Suprapubic skin (tissue), 4 donors: ENCODE measurements around the gene S100A5. TPM values are rescaled to one million over a fixed set of nuclear protein-coding genes. Genes with fewer than 3 reads are reported as not detected.
A peak's percentile ranks its signal among the peaks of the same experiment; 100 is the strongest.

Experiments used
- DNase-seq, 2 donors: peaks; one replicate each; pipeline ENCODE4 v3.0.0-alpha.2; 2019; ENCODE audit warnings: low spot score in 2 of 2
- H3K27ac ChIP-seq: fragments of 200-600 bp; sonication (generic); one replicate; pipeline ENCODE4 v1.5.1; 2019
- H3K27me3 ChIP-seq: fragments of 200-600 bp; sonication (generic); one replicate; pipeline ENCODE4 v1.5.1; 2019
- H3K36me3 ChIP-seq: fragments of 200-600 bp; sonication (generic); one replicate; pipeline ENCODE4 v1.5.1; 2019
- H3K4me1 ChIP-seq: fragments of 200-600 bp; sonication (generic); one replicate; pipeline ENCODE4 v1.5.1; 2019
- H3K4me3 ChIP-seq: fragments of 200-600 bp; sonication (generic); one replicate; pipeline ENCODE4 v1.5.1; 2019; ENCODE audit warnings: mild to moderate bottlenecking
- H3K9me3 ChIP-seq: fragments of 200-600 bp; sonication (generic); one replicate; pipeline ENCODE4 v1.5.1; 2019
- EP300 ChIP-seq: sonication (generic); formaldehyde crosslinking; IDR thresholded peaks from one replicate; pipeline ENCODE4 v1.6.1; 2017; ENCODE audit warnings: antibody characterized with exemption
- POLR2A ChIP-seq, 2 donors: fragments of 450-650 bp; IDR thresholded peaks; one replicate each; pipeline ENCODE4 v1.6.1; 2017; ENCODE audit warnings: antibody characterized with exemption in 2 of 2, mild to moderate bottlenecking in 2 of 2, moderate library complexity in 2 of 2
- POLR2AphosphoS5 ChIP-seq, 3 donors: sonication (generic); formaldehyde crosslinking; IDR thresholded peaks; one replicate each; pipeline ENCODE4 v1.6.1; 2017; ENCODE audit warnings: antibody characterized with exemption in 3 of 3
- WGBS: methylation state at CpG from one replicate; pipeline ENCODE4 v1.1.5; 2018; 5-methylcytosine and 5-hydroxymethylcytosine counted together
- total RNA-seq, 4 donors: library from RNA; depleted of rRNA; stranded (reverse); fragments of >200 nt; gene quantifications; one replicate each; pipeline ENCODE4 v1.1.0, GENCODE V29; 2016
- TF ChIP-seq, protein P1 (sequence below), 2 donors: fragments of 200-600 bp in 1 of 2; fragments of 450-650 bp in 1 of 2; sonication (generic) in 1 of 2; IDR thresholded peaks; one replicate each; pipeline ENCODE4 v1.5.1; 2016 to 2019; ENCODE audit warnings: antibody characterized with exemption in 2 of 2, mild to moderate bottlenecking in 1 of 2, moderate library complexity in 1 of 2

Gene S100A5
- total RNA-seq, 4 donors from 2014 or later, result not detected

DNA sequence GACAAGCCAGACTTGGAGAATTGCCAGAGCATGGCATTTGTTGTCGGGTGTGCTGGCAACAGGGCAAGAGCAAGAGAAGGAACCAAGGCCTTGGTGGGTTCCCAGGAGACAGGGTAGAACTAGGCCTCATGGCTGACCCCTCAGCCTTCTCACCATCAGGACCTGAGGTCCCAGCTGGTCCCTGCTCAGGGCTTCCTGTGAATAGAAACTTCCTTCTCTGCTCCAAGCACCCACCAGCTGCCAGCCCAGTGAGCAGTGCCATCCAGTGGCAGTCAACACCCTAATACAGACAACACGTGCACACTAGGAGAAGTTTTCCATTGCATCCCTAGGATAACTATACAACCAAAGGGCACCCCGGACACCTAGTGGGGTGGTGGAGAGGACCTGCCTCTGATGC is 27.7 kb downstream of the S100A5 start:
- Histone ChIP-seq H3K27me3 (no peaks in the 10 kb centered on the region), H3K9me3 (no peaks in the 10 kb centered on the region), H3K27ac (no peak overlapping the region), H3K4me1 (peaks cover 33% of the 10 kb centered on the region), H3K36me3 (no peaks in the 10 kb centered on the region), H3K4me3 (no peak overlapping the region)
- WGBS, result 68% methylated on average over 3 of the region's 3 CpGs
- peak in 1 of 2 donors; percentile 60 for DNase-seq
- TF ChIP-seq, protein P1, sequence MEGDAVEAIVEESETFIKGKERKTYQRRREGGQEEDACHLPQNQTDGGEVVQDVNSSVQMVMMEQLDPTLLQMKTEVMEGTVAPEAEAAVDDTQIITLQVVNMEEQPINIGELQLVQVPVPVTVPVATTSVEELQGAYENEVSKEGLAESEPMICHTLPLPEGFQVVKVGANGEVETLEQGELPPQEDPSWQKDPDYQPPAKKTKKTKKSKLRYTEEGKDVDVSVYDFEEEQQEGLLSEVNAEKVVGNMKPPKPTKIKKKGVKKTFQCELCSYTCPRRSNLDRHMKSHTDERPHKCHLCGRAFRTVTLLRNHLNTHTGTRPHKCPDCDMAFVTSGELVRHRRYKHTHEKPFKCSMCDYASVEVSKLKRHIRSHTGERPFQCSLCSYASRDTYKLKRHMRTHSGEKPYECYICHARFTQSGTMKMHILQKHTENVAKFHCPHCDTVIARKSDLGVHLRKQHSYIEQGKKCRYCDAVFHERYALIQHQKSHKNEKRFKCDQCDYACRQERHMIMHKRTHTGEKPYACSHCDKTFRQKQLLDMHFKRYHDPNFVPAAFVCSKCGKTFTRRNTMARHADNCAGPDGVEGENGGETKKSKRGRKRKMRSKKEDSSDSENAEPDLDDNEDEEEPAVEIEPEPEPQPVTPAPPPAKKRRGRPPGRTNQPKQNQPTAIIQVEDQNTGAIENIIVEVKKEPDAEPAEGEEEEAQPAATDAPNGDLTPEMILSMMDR (IDR thresholded peaks at IDR 0.05), result no peak
- TF ChIP-seq EP300 (no peak), POLR2A (IDR thresholded peaks at IDR 0.05) (no peak), POLR2AphosphoS5 (IDR thresholded peaks at IDR 0.05) (no peak)

DNA sequence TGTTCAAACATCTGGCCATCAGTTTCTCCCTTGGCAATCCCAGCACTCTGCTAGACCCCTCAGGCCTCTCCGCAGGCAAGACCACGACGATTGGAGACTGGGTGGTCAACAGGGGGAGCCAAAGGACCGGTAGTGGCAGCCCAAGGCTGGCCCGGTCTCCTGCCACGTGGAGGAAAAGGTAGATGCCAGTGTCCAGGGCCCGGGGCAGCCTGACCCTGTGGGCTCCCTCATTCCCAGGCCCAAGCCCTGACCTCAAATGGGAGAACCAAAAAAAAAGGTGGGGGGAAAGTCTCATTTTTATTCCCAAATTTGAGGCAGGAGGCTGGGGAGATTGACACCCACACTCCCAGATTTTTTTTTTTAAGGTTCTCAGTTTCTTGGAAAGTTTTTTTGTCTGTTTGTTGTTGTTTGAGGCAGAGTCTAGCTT is 29.7 kb downstream of the S100A5 start:
- peak; percentile 85 to 91 for DNase-seq
- Histone ChIP-seq H3K4me1 (peaks cover 43% of the 10 kb centered on the region), H3K36me3 (no peaks in the 10 kb centered on the region), H3K27ac (no peak overlapping the region), H3K27me3 (no peaks in the 10 kb centered on the region), H3K4me3 (no peak overlapping the region), H3K9me3 (no peaks in the 10 kb centered on the region)
- TF ChIP-seq EP300 (no peak), POLR2AphosphoS5 (IDR thresholded peaks at IDR 0.05) (no peak), POLR2A (IDR thresholded peaks at IDR 0.05) (no peak)
- TF ChIP-seq, protein P1 (IDR thresholded peaks at IDR 0.05), result peak; percentile 70 to 73
- 2% methylated on average over 7 of the region's 7 CpGs for WGBS

GRCh38 chr1:153509729-153510354 is 30.9 kb downstream of the S100A5 start:
- no peaks in the 10 kb centered on the region for H3K27me3 ChIP-seq
- H3K27ac ChIP-seq, result no peak overlapping the region
- H3K9me3 ChIP-seq, result no peaks in the 10 kb centered on the region
- DNase-seq, result peak in 1 of 2 donors; percentile 78
- H3K4me1 ChIP-seq, result peaks cover 31% of the 10 kb centered on the region
- no peak overlapping the region for H3K4me3 ChIP-seq
- TF ChIP-seq, protein P1 (IDR thresholded peaks at IDR 0.05), result peak; percentile 28 to 45
- no peak for TF ChIP-seq EP300
- no peak for TF ChIP-seq POLR2A (IDR thresholded peaks at IDR 0.05)
- TF ChIP-seq POLR2AphosphoS5 (IDR thresholded peaks at IDR 0.05), result no peak
- WGBS, result 59% methylated on average over 4 of the region's 4 CpGs
- H3K36me3 ChIP-seq, result no peaks in the 10 kb centered on the region

GRCh38 chr1:153509036-153509435 is 31.7 kb downstream of the S100A5 start:
- Histone ChIP-seq H3K4me1 (peaks cover 28% of the 10 kb centered on the region), H3K4me3 (no peak overlapping the region), H3K9me3 (no peaks in the 10 kb centered on the region), H3K27me3 (no peaks in the 10 kb centered on the region), H3K27ac (no peak overlapping the region), H3K36me3 (no peaks in the 10 kb centered on the region)
- TF ChIP-seq POLR2A (IDR thresholded peaks at IDR 0.05), result no peak
- no peak for TF ChIP-seq POLR2AphosphoS5 (IDR thresholded peaks at IDR 0.05)
- TF ChIP-seq, protein P1 (IDR thresholded peaks at IDR 0.05), result no peak
- no peak for TF ChIP-seq EP300
- peak in 1 of 2 donors; percentile 12 for DNase-seq
- 88% methylated on average over 3 of the region's 3 CpGs for WGBS

DNA sequence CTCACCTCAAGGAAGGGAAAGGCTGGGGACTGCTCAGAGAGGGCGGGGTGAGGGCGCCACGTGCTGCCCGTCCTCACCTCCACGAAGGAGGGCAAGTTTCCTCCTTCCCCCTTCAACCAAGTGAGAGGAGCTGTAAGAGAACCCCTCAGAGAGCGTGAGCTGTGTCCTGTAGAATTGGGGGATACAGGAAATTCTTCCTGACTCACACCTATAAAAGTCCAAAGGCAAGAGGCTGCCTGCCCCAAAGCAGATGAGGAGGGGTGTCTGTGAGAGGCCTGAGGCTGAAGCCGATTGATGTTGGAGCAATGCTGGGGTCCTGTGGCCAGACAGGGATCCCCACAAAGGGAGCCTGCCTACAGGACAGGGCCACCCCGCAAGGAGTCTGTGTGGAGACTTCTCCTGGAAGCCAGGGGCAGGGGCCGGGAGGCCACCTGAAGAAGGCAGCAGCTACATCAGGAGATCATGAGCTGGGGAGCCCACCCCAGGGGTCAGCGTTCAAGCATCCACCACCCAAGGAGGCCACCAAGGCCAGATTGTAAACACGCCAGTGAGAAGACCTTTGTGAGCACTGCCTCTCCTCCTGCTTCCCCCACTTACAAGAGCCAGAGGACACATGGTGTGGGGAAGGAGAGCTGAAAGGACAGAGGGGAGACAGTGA is 32.7 kb downstream of the S100A5 start:
- no peaks in the 10 kb centered on the region for H3K9me3 ChIP-seq
- TF ChIP-seq POLR2AphosphoS5 (IDR thresholded peaks at IDR 0.05), result no peak
- TF ChIP-seq, protein P1 (IDR thresholded peaks at IDR 0.05), result no peak
- TF ChIP-seq EP300, result no peak
- TF ChIP-seq POLR2A (IDR thresholded peaks at IDR 0.05), result no peak
- H3K27me3 ChIP-seq, result no peaks in the 10 kb centered on the region
- H3K36me3 ChIP-seq, result no peaks in the 10 kb centered on the region
- H3K4me1 ChIP-seq, result peaks cover 28% of the 10 kb centered on the region
- WGBS, result 84% methylated on average over 11 of the region's 11 CpGs
- DNase-seq, result peak in 1 of 2 donors; percentile 58
- H3K27ac ChIP-seq, result peak overlapping the region; percentile 71
- H3K4me3 ChIP-seq, result no peak overlapping the region
